ENCODE measurements around the gene DSPP.
"Not testable (repeated sequence)": the region's sequence is repeated elsewhere in the genome, so short reads cannot be mapped to it uniquely, and the experiment has no call there.

The DSPP gene

DNA sequence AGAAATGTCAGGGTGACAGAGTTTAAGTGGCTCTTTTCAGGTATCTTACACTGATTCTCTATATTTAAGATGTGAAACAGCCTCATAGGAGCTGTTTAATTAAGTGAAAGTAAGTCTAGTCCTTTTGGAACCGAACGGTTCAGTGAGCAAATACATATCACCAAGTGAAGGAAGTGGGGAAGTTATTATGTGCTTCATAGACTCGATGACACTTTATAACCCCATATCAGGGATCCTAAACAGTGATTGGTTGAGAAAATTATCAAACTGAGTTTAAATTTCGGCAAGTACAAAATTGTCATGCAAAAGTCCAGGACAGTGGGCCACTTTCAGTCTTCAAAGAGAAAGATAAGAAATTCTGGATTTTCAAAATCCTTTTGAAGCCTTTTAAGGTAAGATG is at the start of gene DSPP:
TSS of gene DSPP (plus strand) at position 301 of the 400 bp plus-strand sequence. CDS start 2,380 bp downstream, outside the sequence.
- no peak for ATAC-seq
- no peak for DNase-seq

DNA sequence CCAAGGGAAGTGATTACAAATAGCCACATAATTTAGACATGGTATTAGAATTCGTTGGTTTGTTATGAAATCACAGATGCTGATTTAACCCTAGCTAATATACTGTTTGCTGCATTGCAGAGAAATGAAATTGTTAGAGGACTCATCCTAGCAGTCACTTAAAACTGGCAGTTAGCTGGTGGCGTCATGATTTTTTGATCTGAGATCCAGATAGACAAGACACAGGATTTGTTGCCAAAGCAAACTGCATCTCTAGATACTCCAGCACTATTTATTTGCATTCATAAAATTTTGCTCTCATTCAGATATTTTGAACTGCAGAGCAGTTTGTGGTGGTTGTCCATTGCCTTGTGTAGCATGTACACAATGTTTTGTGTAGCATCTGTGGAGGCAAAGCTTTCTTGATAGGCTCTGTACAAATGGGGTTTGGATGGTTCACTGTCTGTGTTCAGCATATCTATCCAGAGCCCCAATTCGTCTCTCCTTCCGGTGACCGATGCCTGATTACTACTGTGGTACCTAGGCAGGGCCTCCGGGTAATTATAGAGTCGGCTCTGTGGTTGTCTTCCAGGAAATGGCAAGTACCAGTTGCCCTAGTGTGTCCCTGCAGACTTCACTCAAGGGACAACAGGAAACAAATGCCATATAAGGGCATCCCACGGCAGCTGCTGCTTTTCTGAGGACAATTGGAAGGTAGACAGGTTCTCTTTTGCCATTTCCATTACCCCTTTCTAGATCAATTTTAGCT is 49.1 kb upstream of the DSPP start:
- peak; percentile 91 for ATAC-seq

GRCh38 chr4:87560802-87561201 is 47.5 kb upstream of the DSPP start:
- ATAC-seq (no peak), DNase-seq (no peak)

More for the DNA sequence above, 49.1 kb upstream of the DSPP start:
- DNase-seq: peak; percentile 21

- ATAC-seq (no peak), DNase-seq (no peak)
These were observed 42.6 kb upstream of the DSPP start for GRCh38 chr4:87565746-87566145.

GRCh38 chr4:87566276-87566675 is 42.1 kb upstream of the DSPP start:
- DNase-seq (no peak), ATAC-seq (no peak)

DNA sequence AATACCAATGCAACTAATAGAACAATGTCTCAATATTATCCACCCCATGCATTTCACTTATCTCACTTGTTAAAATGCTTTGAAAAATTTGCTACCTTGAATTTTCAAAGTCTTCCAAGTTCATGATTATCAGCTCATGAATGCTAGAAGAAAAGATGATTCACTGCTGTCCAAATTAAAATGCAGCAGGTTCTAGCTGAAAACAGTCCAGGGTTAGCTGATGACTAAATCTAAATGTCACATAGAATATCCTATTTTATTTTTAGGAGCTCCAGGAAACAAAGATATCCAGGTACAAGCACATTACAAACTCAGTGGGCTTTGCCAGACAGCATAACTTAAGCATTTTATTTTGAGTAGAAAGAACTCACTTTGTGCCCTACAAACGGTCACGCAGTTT is 41.1 kb upstream of the DSPP start:
- DNase-seq (no peak), ATAC-seq (no peak)

DNA sequence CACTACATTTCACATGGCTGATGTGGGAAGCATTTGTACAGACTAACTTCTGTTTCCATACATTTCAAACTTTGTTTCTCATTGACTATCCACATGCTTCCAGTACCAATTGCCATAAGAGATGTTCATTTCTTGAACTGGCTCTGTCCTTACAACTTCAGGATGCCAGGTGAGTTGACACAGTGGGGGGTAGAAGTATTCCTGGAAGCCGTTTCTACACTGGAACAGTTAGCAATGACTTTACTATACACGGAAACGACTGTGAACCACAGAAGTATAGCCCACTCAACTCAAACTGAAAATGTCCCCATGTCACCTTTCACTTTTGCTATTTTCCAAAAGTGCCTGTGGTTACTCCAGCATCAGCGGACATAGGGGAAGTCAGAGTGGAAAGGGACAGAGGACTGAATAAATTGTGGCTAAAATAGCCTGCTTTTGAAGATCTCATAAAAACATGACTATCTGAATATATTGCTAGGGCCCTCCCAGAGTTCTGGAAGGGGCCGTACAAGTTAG is 38.0 kb upstream of the DSPP start:
- ATAC-seq: no peak

GRCh38 chr4:87574376-87574775 is 34.0 kb upstream of the DSPP start:
- ATAC-seq, DNase-seq: not testable (repeated sequence)

More for the DNA sequence above, 38.0 kb upstream of the DSPP start:
- DNase-seq: no peak

DNA sequence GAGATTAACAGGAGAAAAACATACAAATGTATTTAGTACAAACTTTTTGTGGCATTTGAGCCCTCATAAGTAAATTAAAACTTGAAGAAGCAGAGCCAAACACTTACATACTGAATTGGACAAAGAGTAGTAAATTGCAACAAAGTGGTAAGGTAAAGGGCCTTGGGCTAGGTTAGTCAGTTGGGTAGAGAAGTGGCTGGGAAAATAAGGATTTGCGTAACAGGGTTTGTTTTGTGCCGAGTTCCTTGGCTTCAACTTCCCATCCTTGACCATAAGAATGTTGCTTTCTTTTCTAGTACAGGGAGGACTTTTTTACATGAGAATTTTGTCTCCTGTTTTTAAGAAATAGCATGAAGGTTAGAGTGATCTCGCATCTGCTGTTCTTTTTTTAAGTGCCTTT is 33.3 kb upstream of the DSPP start:
- DNase-seq (no peak), ATAC-seq (no peak)

DNA sequence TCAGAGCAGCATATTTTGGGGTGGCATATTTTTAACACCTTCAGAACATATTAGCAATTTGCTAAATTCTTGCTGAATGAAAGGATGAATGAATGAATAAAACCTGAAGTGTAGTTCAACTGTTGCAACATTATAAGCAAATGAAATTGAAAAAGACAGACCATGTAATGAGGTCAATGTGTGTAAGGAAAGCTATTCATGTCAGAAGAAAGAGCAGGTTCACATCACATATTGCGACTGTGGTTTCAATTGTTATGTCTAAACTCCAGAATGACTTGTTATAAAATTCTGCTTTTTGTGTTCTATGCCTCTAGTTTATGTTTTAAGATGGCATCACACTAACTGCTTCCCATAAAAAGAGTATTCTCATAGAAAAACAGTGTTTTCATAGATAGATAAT is 32.9 kb upstream of the DSPP start:
- DNase-seq: no peak
- no peak for ATAC-seq

- DNase-seq: no peak
- ATAC-seq: no peak
These were observed 32.3 kb upstream of the DSPP start for GRCh38 chr4:87575983-87576382.

DNA sequence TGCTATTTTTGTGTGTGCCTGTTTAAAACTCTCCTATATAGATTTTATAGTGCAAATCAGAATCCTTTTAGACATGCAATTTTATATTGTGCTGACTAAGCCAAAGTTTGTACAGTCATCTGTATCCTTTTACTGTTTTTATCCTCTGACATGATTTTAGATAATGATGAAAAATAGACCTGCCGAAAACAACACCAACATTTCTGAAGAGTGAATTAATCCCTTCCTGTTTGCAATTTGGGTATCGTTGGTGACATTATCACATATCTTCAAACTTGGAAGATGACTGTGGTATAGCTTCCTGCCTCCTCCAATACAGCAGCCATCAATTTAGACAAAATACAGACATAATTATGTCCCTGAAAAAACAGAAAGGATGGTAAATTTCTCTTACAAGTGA is 28.9 kb upstream of the DSPP start:
- ATAC-seq (no peak), DNase-seq (no peak)

DNA sequence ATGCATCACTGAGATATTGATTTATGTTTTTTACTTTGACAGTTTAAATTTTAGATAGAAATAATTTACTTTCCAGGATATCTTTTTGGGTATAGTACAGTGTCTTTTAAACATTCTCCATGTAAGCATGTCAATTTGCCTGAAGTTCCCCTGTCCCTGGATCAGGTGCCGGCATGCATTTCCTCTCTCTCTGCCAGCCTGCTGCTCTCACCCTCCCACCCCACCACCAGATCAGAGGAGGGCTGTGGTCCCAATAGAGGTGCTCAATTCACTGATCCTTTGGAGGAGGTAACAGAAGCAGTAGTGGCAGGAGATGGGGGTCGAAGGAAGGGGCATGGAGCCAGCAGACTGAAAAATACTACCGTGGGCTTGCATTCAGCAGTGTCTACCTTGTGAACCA is 28.3 kb upstream of the DSPP start:
- DNase-seq (no peak), ATAC-seq (no peak)

GRCh38 chr4:87584222-87584908 is 24.0 kb upstream of the DSPP start:
- no peak for ATAC-seq

GRCh38 chr4:87589531-87589930 is 18.8 kb upstream of the DSPP start:
- no peak for ATAC-seq
- DNase-seq: no peak

More at GRCh38 chr4:87584222-87584908, 24.0 kb upstream of the DSPP start:
- no peak for DNase-seq

DNA sequence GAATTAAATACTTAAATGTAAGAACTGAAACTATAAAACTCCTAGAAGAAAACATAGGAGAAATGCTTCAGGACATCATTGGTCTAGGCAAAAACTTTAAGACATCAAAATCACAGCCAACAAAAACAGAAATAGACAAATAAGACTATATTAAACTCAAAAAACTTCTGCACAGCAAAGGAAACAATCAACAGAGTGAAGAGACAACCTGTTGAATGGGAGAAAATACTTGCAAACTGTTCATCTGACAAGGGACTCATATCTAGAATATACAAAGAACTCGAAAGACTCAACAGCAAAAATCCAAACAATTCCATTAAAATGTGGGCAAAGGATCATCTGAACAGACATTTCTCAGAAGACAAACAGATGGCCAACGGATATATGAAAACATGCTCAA is 16.2 kb upstream of the DSPP start:
- DNase-seq (no peak), ATAC-seq (no peak)

DNA sequence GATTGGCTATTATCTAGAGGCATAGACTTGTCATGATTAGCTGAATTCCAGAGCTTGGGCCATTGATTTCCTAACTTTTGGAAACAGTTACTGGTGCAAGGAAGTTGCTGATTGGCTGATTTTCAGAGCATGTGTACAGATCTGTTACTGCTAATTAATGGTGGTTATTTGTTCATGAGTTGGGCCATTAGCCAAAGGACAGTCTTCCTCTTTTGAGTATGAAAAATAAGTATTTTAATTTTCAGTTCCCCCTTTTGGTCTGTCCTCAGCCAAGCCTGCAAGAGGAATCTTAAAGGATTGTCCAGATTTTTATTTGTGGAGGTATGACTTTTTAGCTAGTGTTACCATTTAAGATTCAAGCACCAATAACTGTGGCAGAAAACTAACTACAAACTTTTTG is 7.0 kb upstream of the DSPP start:
- ATAC-seq: no peak
- DNase-seq: no peak

DNA sequence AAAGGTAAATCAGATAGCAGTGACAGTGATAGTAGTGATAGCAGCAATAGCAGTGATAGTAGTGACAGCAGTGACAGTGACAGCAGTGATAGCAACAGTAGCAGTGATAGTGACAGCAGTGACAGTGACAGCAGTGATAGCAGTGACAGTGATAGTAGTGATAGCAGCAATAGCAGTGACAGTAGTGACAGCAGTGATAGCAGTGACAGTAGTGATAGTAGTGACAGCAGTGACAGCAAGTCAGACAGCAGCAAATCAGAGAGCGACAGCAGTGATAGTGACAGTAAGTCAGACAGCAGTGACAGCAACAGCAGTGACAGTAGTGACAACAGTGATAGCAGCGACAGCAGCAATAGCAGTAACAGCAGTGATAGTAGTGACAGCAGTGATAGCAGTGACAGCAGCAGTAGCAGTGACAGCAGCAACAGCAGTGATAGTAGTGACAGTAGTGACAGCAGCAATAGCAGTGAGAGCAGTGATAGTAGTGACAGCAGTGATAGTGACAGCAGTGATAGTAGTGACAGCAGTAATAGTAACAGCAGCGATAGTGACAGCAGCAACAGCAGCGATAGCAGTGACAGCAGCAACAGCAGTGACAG is 6.1 kb downstream of the DSPP start:
- DNase-seq (no peak), ATAC-seq (no peak)

GRCh38 chr4:87616268-87616667 is 7.9 kb downstream of the DSPP start:
- DNase-seq (no peak), ATAC-seq (no peak)

DNA sequence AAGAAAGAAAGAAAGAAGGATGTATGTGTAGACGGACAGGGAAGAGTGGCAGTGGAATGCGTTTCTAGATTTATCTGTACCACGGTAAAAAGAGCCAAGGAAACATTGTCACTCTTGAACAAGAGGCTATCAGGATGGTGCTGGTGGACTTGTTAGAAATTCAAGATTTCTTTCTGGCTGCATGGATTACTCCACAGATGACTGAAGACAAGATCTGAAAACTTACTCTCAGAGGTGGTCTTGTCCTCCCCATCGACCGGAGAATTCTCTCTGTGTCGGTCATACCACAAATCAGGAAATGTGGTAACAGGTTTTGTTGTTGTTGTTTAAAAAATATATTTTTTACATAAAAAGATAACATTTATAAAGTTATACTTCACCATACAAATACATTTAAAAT is 11.8 kb downstream of the DSPP start:
- ATAC-seq: no peak

DNA sequence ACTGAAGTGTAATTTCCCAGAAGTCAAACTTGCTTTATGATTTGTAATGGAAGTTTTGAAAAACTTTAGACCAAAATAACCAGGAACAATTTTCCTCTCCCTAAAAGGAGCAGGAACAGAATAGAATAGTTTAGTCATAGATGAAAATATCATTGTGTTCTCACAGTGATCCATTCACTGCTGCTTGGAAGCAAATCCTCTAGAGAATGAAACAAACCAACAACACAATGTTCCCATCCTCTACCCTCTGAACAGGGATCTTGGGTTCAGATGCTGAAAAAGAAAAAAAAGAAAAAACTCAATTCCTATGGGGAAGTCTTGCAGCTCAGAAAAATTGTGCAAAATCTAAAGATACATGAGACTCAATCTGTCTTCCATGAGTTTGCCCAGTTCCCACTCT is 12.2 kb downstream of the DSPP start:
- DNase-seq (no peak), ATAC-seq (no peak)

More for the DNA sequence above, 11.8 kb downstream of the DSPP start:
- no peak for DNase-seq

DNA sequence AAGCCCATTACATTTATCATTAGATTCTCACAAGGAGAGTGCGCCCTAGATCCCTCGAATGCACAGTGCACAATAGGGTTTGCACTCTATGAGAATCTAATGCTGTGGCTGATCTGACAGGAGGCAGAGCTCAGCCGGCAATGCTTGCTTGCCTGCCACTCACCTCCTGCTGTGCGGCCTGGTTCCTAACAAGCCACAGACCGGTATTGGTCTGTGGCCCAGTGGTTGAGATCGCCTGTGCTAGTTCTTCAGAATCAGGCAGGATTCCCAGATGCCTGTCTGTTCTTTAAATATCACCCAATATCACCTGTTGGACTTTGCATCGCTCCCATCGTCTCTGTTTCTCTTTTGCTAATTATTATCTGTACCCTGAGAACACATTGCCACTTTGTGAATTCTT is 14.0 kb downstream of the DSPP start:
- no peak for ATAC-seq
- DNase-seq: no peak

- DNase-seq: no peak
- no peak for ATAC-seq
These were observed 16.4 kb downstream of the DSPP start for GRCh38 chr4:87624698-87625097.
